ENCODE measurements around the gene SLC30A7. TPM values are rescaled to one million over a fixed set of nuclear protein-coding genes. Genes with fewer than 3 reads are reported as not detected.
"Not testable (repeated sequence)": the region's sequence is repeated elsewhere in the genome, so short reads cannot be mapped to it uniquely, and the experiment has no call there.

SLC30A7 gene
- total RNA-seq, 1 donor from 2014 or later, result 40.8 TPM

DNA sequence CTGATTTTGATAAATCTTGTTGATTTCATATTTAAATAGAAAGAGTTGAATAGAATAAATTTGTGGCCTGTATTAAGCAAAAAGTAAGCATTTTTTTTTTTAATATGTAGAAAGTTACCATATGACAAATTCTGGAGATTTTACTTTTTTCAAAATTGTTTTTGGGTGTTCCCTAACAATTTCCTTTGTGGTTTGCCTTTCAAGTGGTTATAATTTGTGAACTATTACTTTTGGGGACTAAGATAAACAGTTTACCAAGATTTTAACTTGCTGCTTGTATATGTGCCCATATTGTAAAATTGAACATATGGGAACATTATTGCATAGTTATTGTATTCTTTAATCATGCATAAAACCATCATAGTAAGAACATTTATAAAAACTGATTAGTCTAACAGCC, 34.6 kb downstream of the SLC30A7 start:
- H3K27me3 Mint-ChIP-seq, result no peaks in the 10 kb centered on the region
- peaks cover 40% of the 10 kb centered on the region for H3K36me3 Mint-ChIP-seq (ENCODE audit: low read depth)
- H3K9me3 Mint-ChIP-seq, result peaks cover 14% of the 10 kb centered on the region
- H3K27ac Mint-ChIP-seq, result no peak overlapping the region
- peaks cover 37% of the 10 kb centered on the region for H3K4me1 Mint-ChIP-seq
- H3K4me3 Mint-ChIP-seq, result peak overlapping the region; percentile 42
- intact Hi-C loops (cut with micrococcal nuclease), result no loop called here
- DNase-seq, result no peak

DNA sequence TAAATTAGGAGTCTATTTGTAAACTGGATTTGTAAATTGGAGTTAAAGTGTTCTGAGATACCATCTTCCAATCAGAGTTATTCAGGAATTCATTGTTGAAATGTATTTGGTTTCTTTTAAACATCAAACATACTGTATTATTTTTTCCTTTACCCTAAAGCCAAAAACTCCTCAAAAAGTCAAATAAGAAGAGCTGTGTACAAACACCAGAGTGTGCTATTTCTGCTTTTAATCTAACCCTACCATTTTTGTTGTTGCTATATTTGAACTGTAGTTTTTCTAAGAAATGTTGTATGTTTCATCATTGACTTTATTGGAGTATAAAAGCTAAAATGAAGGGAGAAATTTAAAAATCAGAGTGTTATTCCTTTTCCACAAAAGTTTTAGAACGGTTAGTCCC, 35.8 kb downstream of the SLC30A7 start:
- no peak for DNase-seq
- H3K9me3 Mint-ChIP-seq, result peaks cover 10% of the 10 kb centered on the region
- intact Hi-C loops (cut with micrococcal nuclease), result no loop called here
- H3K36me3 Mint-ChIP-seq (ENCODE audit: low read depth), result peaks cover 51% of the 10 kb centered on the region
- H3K4me3 Mint-ChIP-seq, result no peak overlapping the region
- peaks cover 39% of the 10 kb centered on the region for H3K4me1 Mint-ChIP-seq
- no peak overlapping the region for H3K27ac Mint-ChIP-seq
- H3K27me3 Mint-ChIP-seq, result no peaks in the 10 kb centered on the region

DNA sequence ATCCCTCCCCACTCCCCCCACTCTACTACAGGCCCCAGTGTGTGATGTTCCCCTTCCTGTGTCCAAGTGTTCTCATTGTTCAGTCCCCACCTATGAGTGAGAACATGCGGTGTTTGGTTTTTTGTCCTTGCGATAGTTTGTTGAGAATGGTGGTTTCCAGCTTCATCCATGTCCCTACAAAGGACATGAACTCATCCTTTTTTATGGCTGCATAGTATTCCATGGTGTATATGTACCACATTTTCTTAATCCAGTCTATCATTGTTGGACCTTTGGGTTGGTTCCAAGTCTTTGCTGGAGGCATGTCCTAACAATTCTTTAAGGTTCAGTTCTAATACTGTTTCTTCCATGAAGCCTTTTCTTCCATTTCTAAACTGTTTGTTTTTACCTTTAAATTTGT, 37.7 kb downstream of the SLC30A7 start:
- H3K27ac Mint-ChIP-seq; intact Hi-C loops (cut with micrococcal nuclease); DNase-seq; H3K4me3 Mint-ChIP-seq; H3K27me3 Mint-ChIP-seq: not testable (repeated sequence)
- H3K4me1 Mint-ChIP-seq, result peaks cover 42% of the 10 kb centered on the region
- H3K36me3 Mint-ChIP-seq (ENCODE audit: low read depth), result peaks cover 64% of the 10 kb centered on the region
- H3K9me3 Mint-ChIP-seq, result peaks cover 10% of the 10 kb centered on the region

DNA sequence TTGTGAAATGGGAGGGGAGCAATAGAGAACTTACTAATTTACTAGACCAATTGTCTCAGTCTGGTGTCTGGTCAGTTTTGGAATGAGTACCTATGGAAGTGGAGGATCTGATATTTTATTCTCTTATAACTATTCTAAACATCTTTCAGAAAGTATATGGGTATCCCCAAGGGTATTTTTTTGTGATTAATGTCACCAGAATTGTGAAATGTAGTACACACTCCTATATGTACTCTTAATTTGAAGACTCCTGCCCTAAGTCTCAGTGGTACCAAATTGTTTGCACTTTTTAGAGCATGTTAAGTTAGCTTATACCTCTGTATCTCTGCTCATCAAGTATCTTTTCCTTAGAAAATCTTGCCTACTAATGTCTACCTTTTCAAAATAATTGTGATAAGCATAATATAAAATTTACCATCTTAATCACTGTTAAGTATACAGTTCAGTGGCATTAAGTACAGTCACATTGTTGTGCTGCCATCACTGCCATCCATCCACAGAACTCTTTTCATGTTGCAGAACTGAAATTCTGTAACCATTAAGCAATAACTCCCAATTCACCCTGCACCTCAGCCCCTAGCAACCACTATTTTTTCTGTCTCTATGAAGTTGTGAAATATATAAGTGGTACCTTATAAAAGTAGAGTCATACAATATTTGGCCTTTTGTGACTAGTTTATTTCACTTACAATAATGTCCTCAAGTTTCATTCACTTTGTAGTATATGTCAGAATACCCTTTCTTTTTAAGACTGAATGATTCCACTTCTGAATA, 40.5 kb downstream of the SLC30A7 start:
- peaks cover 16% of the 10 kb centered on the region for H3K9me3 Mint-ChIP-seq
- peaks cover 77% of the 10 kb centered on the region for H3K36me3 Mint-ChIP-seq (ENCODE audit: low read depth)
- peaks cover 34% of the 10 kb centered on the region for H3K4me1 Mint-ChIP-seq
- H3K27ac Mint-ChIP-seq, result no peak overlapping the region
- H3K27me3 Mint-ChIP-seq, result peaks cover 2% of the 10 kb centered on the region
- intact Hi-C loops (cut with micrococcal nuclease), result no loop called here
- H3K4me3 Mint-ChIP-seq, result no peak overlapping the region
- DNase-seq, result no peak

DNA sequence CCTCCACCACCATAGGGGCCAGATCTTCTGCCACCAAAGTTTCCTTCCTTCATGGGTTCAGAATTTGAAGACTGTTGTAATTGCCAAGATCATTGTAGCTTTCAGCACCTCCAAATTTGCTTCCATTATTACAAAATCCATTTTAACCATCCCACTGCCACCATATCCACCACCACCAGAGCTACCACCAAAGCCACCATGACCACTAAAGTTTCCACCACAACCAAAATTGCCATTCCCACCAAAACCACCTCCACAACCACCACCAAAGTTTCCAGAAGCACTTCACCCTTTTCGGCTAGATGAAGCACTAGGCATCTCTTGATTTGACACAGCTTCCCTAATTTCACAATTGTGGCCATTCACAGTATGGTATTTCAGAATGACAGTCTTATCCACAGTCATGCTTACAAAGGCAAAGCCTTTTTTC, 45.2 kb downstream of the SLC30A7 start:
- DNase-seq, result peak; percentile 71
- Mint-ChIP-seq H3K36me3 (ENCODE audit: low read depth) (peaks cover 80% of the 10 kb centered on the region), H3K27ac (peak overlapping the region; percentile 98), H3K4me3 (peak overlapping the region; percentile 67), H3K27me3 (peaks cover 2% of the 10 kb centered on the region), H3K4me1 (peaks cover 36% of the 10 kb centered on the region), H3K9me3 (peaks cover 26% of the 10 kb centered on the region)
- intact Hi-C loops (cut with micrococcal nuclease), result loop anchor here (1.0 kb wide), 3 partner anchors 65 to 350 kb away; no protein-coding TSS in a partner anchor

DNA sequence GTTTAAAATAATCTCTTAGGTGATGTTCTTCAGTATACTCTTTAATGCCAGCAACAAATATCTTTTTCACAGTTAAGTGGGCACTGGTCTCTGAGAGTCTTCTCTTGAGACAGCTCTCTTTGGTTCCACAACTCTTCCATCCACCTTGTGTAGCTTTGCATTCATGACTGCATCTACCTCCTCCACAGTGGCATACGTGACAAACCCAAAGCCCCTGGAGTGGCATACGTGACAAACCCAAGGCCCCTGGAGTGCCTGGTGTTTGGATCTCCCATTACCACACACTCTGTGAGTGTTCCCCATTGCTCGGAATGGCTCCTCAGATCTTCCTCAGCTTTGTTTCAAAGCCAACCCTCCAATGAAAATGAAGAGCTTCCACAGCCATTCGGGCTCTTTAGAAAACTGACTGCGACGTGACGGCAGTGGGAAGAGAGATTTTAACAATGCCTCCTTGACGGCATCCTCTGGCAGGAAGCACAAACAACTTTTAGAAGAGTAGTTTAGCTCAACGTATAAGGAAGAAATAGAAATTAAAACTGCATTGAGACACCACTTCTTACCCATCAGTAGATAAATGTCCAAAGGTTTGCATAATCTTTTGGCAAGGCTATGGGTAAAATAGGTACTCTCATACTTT, 45.8 kb downstream of the SLC30A7 start:
- Mint-ChIP-seq H3K4me1 (peaks cover 34% of the 10 kb centered on the region), H3K36me3 (ENCODE audit: low read depth) (peaks cover 81% of the 10 kb centered on the region), H3K9me3 (peaks cover 30% of the 10 kb centered on the region), H3K27ac (peak overlapping the region; percentile 98), H3K4me3 (peak overlapping the region; percentile 67), H3K27me3 (peaks cover 2% of the 10 kb centered on the region)
- DNase-seq, result no peak
- intact Hi-C loops (cut with micrococcal nuclease), result loop anchor here (1.0 kb wide), 3 partner anchors 65 to 350 kb away; no protein-coding TSS in a partner anchor

DNA sequence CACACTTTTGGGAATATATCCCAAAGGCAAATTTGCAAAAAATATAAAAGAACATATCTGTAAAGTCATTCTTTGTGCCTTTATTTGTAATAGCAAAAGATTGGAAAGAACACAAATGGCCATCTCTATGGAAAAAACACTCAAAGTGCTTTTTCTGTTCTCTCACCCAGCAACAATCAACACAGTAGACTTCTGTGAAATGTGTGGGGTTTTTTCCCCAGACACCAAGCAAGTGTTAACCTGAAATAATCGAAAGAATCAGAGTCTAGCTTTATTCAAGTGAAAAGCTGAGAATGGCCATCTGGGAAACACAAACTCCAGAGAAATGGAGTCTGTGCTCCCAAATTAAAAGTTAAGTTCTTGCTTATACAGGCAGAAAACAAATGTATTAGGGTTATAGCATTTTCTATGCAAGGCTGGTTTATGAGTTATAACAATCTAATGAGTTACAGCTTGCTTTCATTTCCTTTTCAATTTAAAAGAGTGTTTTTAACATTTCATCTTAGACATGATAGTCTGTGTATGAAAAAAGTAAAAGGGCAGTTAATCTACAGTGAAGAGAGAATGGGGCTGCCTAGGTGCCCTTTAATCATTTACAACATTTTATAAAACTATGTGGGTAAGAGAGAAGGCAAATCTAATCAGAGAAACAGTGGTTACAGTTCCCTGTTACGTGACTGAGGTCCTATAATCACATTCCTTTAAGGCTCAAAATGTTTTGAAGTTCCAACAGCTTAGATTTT, 46.6 kb downstream of the SLC30A7 start:
- intact Hi-C loops (cut with micrococcal nuclease), result no loop called here
- Mint-ChIP-seq H3K27ac (peak overlapping the region; percentile 98), H3K36me3 (ENCODE audit: low read depth) (peaks cover 85% of the 10 kb centered on the region), H3K27me3 (peaks cover 2% of the 10 kb centered on the region), H3K4me3 (peak overlapping the region; percentile 67), H3K9me3 (peaks cover 38% of the 10 kb centered on the region), H3K4me1 (peaks cover 40% of the 10 kb centered on the region)
- DNase-seq, result no peak

DNA sequence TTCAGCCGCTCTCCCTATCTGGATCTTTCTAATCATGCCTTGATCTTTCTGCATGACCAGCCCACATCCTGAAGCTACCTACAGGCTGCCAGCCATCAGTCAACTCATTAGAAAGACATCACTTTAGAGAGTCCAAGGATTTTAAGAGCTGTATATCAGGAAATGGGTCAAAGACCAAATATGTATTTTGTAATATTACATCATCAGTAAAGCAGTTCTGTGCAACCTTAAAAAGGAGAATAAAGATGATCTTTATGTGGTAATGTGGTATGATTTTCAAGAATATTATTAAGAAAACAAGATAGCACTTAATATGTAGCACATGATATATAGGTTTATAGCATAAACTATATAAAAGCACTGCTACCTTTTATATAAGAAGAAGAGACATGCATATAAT, 47.6 kb downstream of the SLC30A7 start:
- intact Hi-C loops (cut with micrococcal nuclease), result no loop called here
- Mint-ChIP-seq H3K27me3 (peaks cover 2% of the 10 kb centered on the region), H3K4me1 (peaks cover 42% of the 10 kb centered on the region), H3K27ac (no peak overlapping the region), H3K36me3 (ENCODE audit: low read depth) (peaks cover 86% of the 10 kb centered on the region), H3K4me3 (no peak overlapping the region), H3K9me3 (peaks cover 46% of the 10 kb centered on the region)
- no peak for DNase-seq

DNA sequence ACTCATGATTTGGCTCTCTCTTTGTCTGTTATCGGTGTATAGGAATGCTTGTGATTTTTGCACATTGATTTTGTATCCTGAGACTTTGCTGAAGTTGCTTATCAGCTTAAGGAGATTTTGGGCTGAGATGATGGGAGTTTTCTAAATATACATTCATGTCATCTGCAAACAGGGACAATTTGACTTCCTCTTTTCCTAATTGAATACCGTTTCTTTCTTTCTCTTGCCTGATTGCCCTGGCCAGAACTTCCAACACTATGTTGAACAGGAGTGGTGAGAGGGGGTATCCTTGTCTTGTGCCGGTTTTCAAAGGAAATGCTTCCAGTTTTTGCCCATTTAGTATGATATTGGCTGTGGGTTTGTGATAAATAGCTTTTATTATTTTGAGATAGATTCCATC, 50.2 kb downstream of the SLC30A7 start:
- H3K27me3 Mint-ChIP-seq; intact Hi-C loops (cut with micrococcal nuclease); H3K4me3 Mint-ChIP-seq; DNase-seq; H3K27ac Mint-ChIP-seq: not testable (repeated sequence)
- Mint-ChIP-seq H3K36me3 (ENCODE audit: low read depth) (peaks cover 89% of the 10 kb centered on the region), H3K4me1 (peaks cover 57% of the 10 kb centered on the region), H3K9me3 (peaks cover 50% of the 10 kb centered on the region)

DNA sequence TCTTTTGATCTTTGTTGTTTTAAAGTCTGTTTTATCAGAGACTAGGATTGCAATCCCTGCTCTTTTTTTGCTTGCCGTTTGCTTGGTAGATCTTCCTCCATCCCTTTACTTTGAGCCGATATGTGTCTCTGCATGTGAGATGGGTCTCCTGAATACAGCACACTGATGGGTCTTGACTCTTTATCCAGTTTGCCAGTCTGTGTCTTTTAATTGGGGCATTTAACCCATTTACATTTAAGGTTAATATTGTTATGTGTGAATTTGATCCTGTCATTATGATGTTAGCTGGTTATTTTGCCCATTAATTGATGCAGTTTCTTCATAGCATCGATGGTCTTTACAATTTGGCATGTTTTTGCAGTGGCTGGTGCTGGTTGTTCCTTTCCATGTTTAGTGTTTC, 51.9 kb downstream of the SLC30A7 start:
- DNase-seq, H3K27ac Mint-ChIP-seq, H3K27me3 Mint-ChIP-seq, H3K4me3 Mint-ChIP-seq: not testable (repeated sequence)
- H3K4me1 Mint-ChIP-seq, result peaks cover 50% of the 10 kb centered on the region
- intact Hi-C loops (cut with micrococcal nuclease), result loop anchor here (2.0 kb wide), 1 partner anchor 135 kb away; no protein-coding TSS in a partner anchor
- H3K36me3 Mint-ChIP-seq (ENCODE audit: low read depth), result peaks cover 89% of the 10 kb centered on the region
- H3K9me3 Mint-ChIP-seq, result peaks cover 57% of the 10 kb centered on the region

DNA sequence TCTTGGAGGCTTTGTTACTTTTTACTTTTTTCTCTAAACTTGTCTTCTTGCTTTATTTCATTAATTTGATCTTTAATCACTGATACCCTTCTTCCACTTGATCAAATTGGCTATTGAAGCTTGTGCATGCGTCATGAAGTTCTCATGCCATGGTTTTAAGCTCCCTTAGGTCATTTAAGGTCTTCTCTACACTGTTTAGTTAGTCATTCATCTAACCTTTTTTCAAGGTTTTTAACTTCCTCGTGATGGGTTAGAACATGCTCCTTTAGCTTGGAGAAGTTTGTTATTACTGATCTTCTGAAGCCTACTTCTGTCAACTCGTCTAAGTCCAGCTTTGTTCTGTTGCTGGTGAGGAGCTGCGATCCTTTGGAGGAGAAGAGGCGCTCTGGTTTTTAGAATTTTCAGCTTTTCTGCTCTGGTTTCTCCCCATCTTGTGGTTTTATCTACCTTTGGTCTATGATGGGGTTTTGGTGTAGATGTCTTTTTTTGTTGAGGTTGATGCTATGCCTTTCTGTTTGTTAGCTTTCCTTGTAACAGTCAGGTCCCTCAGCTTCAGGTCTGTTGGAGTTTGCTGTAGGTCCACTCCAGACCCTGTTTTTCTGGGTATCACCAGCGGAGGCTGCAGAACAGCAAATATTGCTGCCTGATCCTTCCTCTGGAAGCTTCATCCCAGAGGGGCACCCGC, 53.0 kb downstream of the SLC30A7 start:
- peak overlapping the region; percentile 59 for H3K4me3 Mint-ChIP-seq
- peaks cover 49% of the 10 kb centered on the region for H3K4me1 Mint-ChIP-seq
- H3K36me3 Mint-ChIP-seq (ENCODE audit: low read depth), result peaks cover 89% of the 10 kb centered on the region
- not testable (repeated sequence) for H3K27me3 Mint-ChIP-seq, DNase-seq
- intact Hi-C loops (cut with micrococcal nuclease), result loop anchor here (2.0 kb wide), 1 partner anchor 134 kb away; no protein-coding TSS in a partner anchor
- peaks cover 58% of the 10 kb centered on the region for H3K9me3 Mint-ChIP-seq
- H3K27ac Mint-ChIP-seq, result peak overlapping the region; percentile 70

DNA sequence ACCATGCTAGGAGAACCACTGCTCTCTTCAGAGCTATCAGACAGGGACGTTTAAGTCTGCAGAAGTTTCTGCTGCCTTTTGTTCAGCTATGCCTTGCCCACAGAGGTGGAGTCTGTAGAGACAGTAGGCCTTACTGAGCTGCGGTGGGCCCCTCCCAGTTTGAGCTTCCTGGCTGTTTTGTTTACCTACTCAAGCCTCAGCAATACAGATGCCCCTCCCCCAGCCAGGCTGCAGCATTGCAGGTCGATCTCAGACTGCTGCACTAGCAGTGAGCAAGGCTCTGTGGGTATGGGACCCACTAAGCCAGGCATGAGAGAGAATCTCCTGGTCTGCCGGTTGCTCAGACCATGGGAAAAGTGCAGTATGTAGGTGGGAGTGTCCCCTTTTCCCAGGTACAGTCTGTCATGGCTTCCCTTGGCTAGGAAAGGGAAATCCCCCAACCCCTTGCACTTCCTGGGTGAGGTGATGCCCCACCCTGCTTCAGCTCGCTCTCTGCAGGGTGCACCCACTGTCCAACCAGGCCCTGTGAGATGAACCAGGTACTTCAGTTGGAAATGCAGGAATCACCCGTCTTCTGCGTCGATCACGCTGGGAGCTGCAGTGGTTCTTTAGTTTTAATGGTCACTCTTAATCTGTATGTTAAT, 53.7 kb downstream of the SLC30A7 start:
- Mint-ChIP-seq H3K4me1 (peaks cover 49% of the 10 kb centered on the region), H3K4me3 (peak overlapping the region; percentile 59), H3K27ac (peak overlapping the region; percentile 70), H3K36me3 (ENCODE audit: low read depth) (peaks cover 91% of the 10 kb centered on the region), H3K9me3 (peaks cover 56% of the 10 kb centered on the region)
- not testable (repeated sequence) for H3K27me3 Mint-ChIP-seq
- intact Hi-C loops (cut with micrococcal nuclease), result loop anchor here (2.0 kb wide), 1 partner anchor 133 kb away; no protein-coding TSS in a partner anchor
- peak; percentile 94 for DNase-seq

DNA sequence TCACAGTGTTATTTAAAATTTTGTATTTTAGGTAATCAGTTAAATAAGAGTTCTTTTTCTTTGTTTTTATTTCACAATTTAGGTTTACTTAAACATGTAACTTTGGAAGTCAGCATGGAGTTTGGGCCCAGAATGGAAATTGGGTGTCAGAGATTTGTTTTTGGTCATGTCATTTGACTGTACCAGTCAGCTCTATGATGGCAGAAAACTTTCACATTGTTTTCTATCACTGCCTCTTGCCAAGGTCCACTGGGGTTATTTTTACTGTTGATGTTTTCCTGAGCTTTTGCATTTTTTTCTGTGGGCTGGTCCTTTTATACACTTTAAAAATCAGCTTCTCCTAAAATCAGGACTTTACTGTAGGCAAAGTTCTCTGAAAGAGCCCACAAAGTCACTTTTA, 54.4 kb downstream of the SLC30A7 start:
- H3K4me1 Mint-ChIP-seq, result peaks cover 50% of the 10 kb centered on the region
- intact Hi-C loops (cut with micrococcal nuclease), result no loop called here

More for the DNA sequence above, 54.4 kb downstream of the SLC30A7 start:
- no peak for DNase-seq
- Mint-ChIP-seq H3K36me3 (ENCODE audit: low read depth) (peaks cover 85% of the 10 kb centered on the region), H3K27me3 (no peaks in the 10 kb centered on the region), H3K9me3 (peaks cover 51% of the 10 kb centered on the region), H3K27ac (no peak overlapping the region), H3K4me3 (no peak overlapping the region)

Measured in activated CD4-positive, alpha-beta T cell treated with anti-CD3 and anti-CD28 coated beads, Interleukin-2, amount 10 ng/mL, durations not matched to agents 24 days and 14 days (primary cell).